NCI-H82 treated with DMSO at 0.1 percent for 48 hours (cell line): Measurements from ENCODE around the gene OAS2.

Experiments
- DNase-seq: peaks from one replicate; lab custom pipeline; 2025; ENCODE audit not compliant: unreplicated experiment; lab: John Stamatoyannopoulos, UW

Gene OAS2

DNA sequence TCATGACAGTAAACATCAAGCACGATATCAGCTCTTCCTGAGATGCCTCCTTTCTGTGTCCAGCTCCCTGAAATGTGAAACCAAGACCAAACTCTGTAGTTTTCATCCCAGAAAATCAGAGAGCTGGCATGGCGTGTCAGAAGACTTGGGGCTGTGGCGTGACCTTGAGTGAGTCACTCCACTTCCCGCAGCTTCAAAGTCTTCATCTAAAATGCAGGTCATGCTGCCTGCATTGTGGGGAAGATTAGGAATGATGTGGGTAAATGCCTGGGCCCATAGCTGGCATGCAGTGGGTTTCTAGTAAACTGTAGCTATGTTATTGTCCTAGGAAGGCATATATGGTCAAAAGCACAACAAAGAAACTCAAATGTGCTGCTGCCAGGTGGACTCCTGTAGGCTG is 28.8 kb downstream of the OAS2 start:
- DNase-seq, result no peak

DNA sequence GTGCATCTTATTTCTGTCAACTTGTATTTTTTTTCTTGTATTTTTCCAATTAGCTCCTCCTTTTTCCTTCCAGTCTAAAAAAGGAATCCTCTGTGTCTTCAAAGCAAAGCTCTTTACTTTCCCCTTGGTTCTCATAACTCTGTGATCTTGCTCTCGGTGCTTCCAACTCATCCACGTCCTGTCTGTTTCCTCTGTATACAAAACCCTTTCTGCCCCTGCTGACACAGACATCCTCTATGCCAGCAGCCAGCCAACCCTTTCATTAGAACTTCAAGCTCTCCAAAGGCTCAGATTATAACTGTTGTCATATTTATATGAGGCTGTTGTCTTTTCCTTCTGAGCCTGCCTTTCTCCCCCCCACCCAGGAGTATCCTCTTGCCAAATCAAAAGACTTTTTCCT is 32.4 kb downstream of the OAS2 start:
- no peak for DNase-seq

DNA sequence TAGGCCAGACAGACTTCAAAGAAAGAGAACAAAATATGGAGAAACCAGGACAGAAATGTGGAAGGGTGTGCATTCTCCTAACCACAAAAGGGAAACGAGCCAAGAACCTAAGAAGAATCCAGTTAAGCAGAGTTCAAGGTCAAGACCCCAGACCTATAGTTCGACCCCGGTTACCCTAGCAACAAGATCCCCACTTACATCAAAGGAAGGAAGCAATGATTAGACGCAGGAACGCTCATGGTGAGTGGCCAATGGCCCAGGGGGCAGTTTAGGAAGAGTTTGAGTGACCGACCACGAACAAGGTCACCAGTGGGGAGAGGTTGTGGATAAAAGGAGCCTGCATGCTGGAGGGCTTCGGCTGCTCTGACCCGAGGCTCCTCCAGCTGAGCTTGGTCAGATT is 36.2 kb downstream of the OAS2 start:
- DNase-seq, result no peak

DNA sequence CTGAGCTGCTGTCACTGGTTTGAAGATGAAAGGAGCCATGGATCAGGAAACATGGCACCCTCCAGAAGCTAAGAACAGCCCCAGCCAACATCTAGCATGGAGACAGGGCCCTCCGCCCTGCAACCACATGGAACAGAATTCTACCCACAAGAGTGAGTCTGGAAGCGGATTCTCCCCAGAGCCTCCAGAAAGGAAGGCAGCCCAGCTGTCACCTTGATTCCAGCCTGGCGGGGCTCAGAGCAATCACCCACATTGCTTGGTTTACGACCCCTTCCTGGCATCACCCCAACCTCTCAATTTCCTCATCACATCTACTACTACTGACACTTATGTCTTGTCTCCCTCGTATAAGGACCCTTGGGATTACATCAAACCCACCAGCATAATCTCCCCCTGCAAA is 38.5 kb downstream of the OAS2 start:
- DNase-seq, result no peak

DNA sequence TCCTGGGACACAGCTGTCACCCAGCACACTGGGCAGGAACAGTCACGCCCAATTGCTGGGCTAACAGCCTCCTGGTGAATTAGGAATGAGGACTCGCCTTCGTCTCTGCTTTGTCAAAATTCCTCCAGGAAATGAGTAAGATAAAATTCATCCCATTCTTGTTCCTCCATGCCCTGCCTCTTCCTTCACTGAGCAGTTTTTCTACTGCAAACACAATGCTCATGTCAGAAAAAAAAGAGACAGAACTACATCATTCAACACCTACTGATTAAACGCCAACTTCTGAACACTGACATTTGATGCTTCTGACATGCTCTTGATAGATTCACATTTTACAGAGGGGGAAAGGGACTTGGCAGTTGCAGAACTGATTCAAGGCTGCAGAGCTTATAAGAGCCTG is 40.7 kb downstream of the OAS2 start:
- DNase-seq, result no peak

DNA sequence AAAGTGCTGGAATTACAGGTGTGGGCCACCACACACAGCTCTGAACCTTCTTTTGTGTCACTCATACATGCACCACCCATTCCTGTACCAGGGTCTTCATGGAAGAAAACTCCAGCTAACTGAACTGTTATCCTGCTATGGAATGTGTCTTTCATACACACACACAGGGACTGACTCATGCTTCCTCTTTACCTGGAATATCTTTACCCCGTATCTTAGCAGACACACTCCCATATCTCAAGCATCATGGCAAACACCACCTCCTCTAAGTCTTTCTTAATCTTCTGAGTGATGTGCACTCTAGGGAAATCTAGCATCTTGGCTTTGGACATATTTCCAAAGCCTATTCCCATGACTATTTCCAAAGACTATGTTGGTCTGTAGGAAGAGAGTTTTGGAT is 43.2 kb downstream of the OAS2 start:
- no peak for DNase-seq

DNA sequence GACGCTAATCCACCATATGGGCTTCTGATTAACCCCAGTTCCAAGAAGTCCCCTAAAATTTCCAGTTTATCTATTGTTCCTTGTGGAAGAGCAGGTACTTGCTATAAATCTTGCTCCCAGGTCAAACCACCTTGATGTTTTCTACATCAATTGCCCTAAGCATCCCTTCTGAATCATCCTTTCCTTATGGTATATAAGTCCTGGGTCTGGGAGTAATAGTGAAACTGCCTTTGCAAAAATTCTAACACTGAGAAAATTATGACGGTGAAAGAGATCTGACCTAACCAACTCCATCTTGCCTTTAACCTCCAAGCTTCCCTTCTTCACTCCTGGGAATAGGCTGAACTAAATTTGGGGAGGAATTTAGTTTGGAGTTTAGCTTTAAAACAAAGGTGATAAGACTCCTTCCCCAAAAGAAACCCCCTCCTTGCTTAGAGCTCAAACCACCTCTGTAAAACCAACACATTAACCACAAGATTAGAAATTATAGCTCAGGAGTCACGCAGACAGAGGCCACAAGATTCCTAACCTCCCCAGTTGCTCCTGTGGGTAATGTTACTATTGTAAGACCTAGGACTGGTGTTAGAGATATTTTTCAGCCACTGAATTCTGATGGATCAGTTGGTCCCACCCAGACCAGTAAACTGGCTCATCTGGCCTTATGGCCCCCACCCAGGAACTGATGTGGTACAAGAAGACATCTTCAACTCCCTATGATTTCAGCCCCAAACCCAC is 44.4 kb downstream of the OAS2 start:
- no peak for DNase-seq

DNA sequence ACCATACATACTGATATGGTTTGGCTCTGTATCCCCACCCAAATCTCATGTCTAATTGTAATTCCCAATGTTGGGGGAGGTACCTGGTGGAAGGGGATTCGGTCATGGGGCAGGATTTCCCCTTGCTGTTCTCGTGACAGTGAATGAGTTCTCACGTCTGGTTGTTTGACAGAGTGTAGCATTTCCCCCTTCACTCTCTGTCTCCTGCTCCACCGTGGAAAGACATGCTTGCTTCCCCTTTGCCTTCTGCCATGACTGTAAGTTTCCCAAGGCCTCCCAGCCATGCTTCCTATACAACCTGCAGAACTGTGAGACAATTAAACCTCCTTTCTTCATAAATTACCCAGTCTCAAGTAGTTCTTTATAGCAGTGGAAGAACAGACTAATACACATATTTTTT is 49.4 kb downstream of the OAS2 start:
- DNase-seq, result no peak

DNA sequence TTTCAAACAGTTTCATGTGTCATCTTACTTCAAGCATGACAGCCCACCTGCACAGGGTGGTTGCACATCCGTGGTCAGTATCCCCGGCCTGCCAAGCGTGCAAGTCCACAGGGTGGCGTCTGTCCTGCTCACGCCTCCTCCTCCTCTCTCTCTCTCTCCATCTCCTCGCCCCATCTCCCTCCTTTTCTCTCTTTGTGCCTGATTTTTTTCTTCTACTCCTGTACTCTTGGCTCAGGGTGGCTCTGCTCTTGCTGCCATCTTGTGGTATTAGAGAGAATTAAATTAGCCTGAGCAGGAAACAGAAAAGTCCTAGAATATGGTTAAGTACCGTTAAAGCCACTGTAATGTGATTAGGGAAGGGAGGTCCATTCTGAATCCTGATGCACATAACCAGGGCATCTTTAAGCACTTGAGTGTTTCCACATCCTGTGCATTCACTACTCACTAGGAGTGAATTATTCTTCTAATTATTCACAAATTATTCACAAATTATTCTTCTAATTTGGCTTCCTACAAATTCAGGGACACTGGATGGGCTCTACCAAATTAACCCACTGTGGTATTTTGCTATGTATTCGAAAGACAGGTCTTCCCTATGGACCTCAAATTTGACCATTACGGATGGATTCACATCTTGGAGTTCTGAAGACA is 52.7 kb downstream of the OAS2 start:
- peak; percentile 86 for DNase-seq

DNA sequence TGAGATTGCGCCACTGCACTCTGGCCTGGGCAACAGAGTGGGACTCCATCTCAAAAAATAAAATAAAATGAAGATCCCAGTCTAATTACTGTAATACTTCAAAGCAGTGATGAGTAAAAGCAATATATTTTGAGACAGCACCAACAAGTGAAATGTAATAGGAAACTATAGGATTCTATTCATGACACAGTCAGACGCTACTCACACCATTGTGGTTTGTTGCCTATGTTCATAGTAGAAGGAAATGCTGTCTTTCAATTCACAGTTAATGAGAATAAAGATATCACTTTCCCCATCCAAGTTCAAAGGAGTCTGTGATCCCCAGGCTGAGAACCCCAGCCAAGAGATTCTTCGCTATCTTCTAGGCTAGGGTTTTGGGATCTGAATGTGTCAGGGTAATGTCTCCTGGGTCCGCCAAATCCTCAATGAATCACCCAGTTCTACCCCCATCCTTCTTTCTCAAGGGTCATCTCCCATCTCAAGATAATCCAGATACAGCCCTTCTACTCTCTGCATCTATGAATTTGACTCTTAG is 61.7 kb downstream of the OAS2 start:
- no peak for DNase-seq

DNA sequence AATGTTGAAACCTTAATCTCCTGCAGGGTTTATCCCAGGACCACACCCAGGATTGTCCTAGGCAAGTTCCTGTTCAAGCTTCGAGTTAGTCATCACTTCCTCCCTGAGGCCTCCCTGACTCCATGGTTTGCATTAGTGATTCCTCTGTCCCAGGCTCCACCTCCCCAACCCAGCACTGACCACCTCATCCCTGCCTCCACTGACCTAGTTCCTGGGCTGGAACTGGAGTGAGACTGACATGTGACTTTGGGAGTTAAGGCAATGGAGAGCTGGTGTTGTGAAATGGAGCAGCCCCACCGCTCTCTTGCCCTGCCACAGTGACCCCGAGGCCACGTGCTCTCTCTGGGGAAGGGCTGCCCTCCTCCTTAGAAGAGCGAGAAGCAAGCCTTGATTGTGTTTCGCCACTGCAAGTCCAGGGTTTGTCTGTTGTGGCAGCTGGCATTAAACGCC is 62.4 kb downstream of the OAS2 start:
- DNase-seq, result peak; percentile 10

DNA sequence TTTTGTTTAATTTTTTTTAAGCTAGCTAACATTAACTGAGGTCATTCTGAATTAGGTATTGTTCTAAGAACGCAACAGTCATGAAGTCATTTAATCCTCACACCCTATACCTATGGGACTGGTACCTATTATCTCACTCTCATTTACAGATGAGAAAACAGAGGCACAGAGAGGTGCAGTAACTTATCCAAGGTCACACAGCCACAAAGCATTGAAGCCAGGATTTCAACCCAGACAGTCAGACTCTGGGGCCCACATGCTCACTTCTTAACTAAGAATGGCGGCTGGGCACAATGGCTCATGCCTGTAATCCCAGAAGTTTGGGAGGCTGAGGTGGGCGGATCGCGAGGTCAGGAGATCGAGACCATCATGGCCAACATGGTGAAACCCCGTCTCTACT is 63.2 kb downstream of the OAS2 start:
- DNase-seq, result no peak

DNA sequence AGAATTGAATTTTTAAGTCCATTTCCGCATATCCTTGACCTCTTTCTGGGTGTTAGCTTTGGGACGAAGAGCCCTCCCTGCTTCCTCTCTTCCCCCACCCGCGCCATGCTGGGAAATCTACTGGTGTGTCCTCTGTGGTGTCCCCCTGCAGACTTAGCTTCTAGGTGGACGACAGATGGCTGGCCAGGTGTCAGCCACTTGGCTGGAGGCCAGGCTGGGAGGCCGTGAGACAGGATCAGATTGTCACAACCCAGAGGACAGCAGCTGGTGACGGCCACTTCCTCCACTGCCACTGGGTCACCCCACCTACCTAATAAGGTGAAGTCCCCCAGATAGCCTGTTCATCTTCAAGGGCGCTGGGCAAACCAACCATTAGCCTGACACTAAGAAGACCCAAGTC is 64.9 kb downstream of the OAS2 start:
- DNase-seq, result peak; percentile 62

DNA sequence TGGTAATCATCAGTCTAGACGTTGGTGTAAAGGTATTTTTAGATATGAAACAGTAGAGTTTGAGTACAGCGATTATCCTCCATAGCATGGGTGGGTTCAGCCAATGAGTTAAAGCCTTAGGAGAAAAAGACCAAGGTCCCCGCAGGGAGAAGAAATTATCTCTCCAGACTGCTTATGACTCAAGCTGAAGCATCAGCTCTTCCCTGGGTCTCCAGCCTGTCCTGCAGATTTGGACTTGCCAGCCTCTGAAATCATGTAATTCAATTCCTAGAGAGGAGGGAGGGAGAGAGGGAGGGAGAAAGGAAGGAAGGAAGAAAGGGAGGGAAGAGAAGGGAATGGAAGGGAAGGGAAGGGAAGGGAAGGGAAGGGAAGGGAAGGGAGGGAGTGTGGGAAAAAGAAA is 66.2 kb downstream of the OAS2 start:
- DNase-seq, result no peak

DNA sequence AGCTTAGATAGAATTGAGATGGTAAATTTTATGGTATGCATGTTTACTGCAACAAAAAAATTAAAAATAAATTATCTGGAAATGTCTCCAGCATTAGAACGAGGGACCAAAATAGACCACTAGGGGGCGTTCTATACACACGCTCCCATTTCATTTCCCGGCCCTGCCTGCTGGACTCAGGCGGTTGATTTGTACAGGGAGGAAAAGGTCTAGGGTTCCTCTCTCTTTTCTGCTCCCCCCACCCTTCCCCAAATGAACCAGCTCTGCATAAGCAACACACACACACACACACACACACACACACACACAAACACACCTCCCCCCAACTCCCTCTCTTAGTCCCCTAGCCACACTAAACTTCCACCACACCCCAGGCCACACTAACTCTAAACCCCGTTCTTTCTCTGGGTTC is 70.4 kb downstream of the OAS2 start:
- DNase-seq, result peak; percentile 62

DNA sequence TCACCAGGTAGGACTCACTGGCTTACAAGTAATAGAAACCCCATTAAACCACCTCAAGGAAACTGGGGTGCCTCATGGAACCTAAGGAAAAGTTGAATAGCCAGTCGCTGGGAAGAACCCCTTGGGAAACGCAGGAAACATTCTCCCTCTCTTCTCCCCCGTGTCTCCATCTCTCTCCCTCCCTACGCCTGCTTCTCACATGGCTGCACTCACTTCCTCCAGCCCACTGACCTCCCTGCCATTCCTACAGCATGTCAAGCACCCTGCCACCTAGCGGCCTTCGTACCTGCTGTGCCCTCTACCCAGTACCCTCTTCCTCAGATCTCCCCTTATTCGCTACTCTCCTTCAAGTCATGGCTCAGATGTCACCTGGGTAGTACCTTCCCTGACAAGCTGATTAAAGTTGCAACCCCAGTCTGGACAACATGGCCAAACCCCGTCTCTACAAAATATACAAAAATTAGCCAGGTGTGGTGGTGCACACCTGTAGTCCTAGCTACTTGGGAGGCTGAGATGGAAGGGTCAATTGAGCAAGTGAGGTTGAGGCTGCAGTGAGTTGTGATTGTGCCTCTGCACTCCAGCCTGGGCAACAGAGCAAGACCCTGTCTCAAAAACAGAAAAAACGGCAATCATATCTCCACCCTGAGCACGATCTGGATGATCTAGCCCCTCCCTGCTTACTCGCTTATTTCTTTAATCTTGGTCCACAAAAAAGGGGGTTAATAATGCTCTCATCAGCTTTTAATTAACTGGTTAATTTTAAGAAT is 71.8 kb downstream of the OAS2 start:
- peak; percentile 8 for DNase-seq

DNA sequence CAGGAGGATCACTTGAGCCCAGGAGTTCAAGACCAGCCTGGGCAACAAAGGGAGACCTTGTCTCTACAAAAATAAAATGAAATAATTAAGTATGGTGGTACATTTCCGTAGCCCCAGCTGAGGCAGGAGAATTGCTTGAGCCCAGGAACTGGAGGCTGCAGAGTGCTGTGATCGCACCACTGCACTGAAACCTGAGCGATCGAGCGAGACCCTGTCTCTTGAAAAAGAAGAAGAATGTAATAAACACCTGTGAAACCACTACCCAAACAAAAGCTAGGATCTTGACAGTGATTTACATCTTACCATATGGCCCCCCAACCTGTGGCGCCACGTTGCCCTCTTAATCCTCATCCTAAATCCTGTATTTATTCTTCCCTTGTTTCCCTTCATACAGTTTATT is 72.5 kb downstream of the OAS2 start:
- peak; percentile 16 for DNase-seq

DNA sequence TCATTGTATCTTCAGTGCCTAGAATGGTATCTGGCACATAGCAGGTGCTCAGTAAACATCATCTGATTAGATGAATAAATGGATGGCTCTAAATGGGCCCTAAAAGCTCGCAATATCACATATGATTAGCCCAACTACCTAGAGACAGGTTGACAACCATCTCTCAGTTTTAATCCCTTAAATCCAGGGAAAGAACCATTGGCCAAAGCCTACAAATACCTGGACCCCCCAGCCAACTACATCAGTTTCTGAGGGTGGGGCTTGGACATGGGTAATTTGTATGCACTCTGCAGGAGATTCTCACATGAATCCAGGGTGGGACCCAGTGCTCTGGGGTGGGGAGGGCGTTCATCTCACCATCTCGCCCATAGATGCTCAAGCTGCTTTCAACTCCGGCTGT is 73.4 kb downstream of the OAS2 start:
- no peak for DNase-seq

DNA sequence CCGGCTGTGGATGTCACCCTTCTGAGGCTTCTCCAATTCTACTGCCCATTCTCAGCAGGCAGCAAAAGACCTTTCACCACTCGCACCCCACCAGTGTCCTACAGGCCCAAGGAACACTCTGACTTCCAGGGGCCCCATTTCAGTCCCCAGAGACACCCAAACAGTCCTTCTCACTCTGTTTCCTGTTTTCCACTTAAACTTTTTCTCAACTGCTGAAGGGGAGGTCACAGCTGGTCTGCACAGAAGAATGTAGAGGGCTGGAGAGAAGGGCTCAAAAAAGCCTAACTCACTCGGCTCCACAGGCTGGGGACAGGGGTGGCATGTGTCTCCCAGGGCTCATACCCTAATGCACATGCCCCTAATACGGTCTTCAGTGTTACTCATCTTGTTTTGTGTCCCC is 74.0 kb downstream of the OAS2 start:
- no peak for DNase-seq

DNA sequence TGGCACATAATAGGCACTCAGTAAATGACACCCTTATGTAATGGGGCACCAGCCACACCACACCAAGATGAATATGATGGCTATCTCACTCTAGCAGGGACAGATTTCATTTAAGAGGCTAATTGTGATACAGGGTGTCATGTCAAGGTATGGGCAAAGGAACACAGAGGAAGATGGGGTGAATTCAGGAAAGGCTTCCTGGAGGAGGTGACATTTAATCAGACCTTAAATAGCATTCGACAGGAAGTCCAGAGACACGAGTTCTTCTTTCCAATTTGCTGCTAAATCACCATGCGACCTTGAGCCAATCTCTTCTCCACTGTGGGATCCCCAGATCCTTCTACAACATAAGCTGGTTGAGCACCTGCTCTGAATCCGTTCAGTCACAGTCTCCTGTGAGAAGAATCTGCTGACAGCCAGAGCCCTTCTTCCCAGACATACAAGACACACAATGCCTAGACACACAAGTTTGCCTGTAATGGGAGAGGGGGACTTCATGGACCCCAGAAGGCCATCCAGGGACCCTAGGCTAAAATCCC is 76.7 kb downstream of the OAS2 start:
- DNase-seq, result no peak

DNA sequence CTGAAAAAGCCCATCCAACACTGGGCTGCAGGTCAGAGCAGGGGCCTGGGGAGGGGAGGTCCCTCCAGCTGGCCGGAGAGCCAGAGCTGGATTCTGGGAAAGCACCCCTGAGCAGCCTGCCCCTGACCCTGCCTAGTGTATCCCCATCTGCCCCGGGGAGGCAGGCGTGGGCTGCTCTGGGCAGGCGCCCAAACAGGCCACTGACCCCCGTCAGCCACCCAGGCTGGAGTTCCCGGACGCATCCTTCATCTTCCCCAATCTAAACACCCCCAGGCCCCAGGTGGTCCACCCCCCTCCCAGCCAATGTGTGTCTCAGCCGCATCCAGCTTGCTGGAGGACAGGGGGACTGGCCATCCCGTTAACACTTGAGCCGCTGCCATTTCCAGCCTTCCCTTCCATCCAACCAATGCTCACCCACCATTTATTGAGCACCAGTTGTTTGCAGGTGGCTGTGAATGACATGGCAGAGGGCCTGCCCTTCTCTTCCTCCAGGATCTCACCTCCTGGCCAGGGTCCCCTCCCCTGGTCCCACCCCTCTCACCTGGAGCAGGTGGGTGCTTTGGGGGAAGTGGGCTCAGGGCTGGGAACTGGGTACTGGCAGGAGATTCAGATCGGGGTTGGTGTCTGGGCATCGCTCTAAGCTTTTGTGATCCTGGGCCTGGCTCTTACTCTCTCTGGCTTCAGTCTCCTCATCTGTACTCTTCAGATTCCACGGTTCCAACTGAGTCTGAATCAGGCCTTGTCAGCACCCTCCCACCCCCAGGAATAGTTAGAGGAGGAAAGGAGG is 77.5 kb downstream of the OAS2 start:
- DNase-seq, result no peak
